C4-2B (cell line): ENCODE measurements around the gene FGD6.
A peak's percentile ranks its signal among the peaks of the same experiment; 100 is the strongest.

Source experiments
- H3K27ac ChIP-seq: fragments of 450-650 bp; 2 replicates; pipeline ENCODE4 v1.5.1; 2017
- ZFX ChIP-seq: fragments of 450-650 bp; IDR thresholded peaks from 2 replicates; pipeline ENCODE4 v1.6.1; 2017
- TF ChIP-seq, protein P1 (sequence below): fragments of 450-650 bp; conservative IDR thresholded peaks from 2 replicates; pipeline ENCODE4 v1.5.1; 2017; ENCODE audit warnings: mild to moderate bottlenecking

FGD6 gene

GRCh38 chr12:95217377-95218149, at the start of gene FGD6, which contains the start of gene VEZT:
FGD6 (minus strand) TSS chr12:95217467; CDS start chr12:95217240, 227 bp downstream.
VEZT (plus strand) TSS chr12:95217807; CDS start chr12:95217851, 44 bp downstream.
- H3K27ac ChIP-seq, result peak within 1 kb of the TSS; percentile 87
- TF ChIP-seq, protein P1, sequence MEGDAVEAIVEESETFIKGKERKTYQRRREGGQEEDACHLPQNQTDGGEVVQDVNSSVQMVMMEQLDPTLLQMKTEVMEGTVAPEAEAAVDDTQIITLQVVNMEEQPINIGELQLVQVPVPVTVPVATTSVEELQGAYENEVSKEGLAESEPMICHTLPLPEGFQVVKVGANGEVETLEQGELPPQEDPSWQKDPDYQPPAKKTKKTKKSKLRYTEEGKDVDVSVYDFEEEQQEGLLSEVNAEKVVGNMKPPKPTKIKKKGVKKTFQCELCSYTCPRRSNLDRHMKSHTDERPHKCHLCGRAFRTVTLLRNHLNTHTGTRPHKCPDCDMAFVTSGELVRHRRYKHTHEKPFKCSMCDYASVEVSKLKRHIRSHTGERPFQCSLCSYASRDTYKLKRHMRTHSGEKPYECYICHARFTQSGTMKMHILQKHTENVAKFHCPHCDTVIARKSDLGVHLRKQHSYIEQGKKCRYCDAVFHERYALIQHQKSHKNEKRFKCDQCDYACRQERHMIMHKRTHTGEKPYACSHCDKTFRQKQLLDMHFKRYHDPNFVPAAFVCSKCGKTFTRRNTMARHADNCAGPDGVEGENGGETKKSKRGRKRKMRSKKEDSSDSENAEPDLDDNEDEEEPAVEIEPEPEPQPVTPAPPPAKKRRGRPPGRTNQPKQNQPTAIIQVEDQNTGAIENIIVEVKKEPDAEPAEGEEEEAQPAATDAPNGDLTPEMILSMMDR, result peak; percentile 63
- TF ChIP-seq ZFX, result peak; percentile 83

DNA sequence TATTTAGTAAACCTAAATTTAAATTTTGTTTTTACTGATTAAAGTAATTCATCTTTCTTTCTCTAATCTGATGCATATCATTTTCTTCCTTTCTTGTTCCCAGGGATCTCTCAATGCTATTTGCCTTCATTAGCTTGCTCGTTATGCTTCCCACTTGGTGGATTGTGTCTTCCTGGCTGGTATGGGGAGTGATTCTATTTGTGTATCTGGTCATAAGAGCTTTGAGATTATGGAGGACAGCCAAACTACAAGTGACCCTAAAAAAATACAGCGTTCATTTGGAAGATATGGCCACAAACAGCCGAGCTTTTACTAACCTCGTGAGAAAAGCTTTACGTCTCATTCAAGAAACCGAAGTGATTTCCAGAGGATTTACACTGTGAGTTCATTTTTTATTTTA, 49.0 kb upstream of the FGD6 start:
- H3K27ac ChIP-seq, result no peak overlapping the region
- TF ChIP-seq ZFX, result no peak
- TF ChIP-seq, protein P1, result no peak

DNA sequence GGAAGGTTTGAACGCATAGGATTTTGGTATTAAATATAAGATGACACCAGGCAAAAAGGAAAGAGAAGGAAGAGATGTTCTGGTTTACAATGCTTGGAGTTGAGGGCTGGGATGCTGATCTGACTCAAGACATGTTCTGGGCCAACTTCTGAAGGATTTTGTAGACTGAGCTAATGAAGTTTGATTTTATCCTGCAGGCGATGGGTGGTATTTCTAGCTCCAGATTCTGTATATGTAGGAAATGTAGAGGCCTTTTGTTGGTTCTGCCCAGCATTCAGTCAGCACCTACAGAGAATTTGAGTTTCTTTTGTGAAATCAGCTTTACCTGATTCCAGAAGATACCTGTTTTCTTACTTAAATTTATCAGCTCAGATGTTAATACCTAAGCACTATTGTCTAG, 48.5 kb upstream of the FGD6 start:
- TF ChIP-seq, protein P1, result no peak; the same call in 1 of the 2 replicates
- TF ChIP-seq ZFX, result no peak
- no peak overlapping the region for H3K27ac ChIP-seq

GRCh38 chr12:95262808-95263207, 45.5 kb upstream of the FGD6 start:
- no peak overlapping the region for H3K27ac ChIP-seq
- no peak for TF ChIP-seq ZFX
- TF ChIP-seq, protein P1, result no peak

DNA sequence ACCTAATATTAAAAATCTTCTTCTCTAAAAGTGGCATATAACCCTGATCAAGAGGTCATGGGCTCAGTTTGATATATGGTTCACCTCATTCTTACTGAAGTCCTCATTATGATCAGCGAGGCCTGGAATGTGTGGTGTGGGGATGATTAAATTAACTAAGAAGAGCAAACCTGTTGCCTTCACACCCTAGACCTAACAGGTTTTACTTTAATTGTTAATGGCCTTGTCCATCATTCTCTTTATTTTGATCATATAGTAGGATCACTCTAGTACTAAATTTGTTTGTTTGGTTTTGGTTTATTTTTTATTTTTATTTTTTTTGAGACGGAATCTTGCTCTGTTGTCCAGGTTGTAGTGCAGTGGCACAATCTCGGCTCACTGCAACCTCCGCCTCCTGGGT, 43.8 kb upstream of the FGD6 start:
- no peak overlapping the region for H3K27ac ChIP-seq
- TF ChIP-seq, protein P1, result no peak
- TF ChIP-seq ZFX, result no peak

GRCh38 chr12:95259368-95259767, 42.1 kb upstream of the FGD6 start:
- TF ChIP-seq, protein P1, result no peak
- no peak for TF ChIP-seq ZFX
- H3K27ac ChIP-seq, result no peak overlapping the region

DNA sequence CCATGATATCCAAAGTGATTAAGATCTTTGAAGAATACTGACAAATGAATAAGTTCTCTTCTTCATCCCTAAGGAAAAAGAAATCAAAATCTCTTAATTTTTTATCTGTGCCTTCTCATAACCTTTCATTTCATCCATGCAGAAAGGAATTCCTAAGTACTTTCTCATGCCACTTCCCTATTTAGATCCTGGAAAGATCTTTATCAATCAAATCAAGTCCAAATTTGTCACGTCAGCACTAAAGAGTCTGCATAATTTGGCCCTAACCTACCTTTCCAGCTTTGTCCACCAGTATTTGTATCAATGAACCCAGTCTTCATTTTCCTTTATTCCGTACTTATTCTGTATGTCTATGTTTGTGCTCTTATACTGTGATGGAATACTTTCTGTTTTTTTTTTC, 41.5 kb upstream of the FGD6 start:
- TF ChIP-seq, protein P1, result no peak
- no peak for TF ChIP-seq ZFX
- H3K27ac ChIP-seq, result no peak overlapping the region
